H1 (cell line): ENCODE measurements around the gene YBX2. TPM values are rescaled to one million over a fixed set of nuclear protein-coding genes. Genes with fewer than 3 reads are reported as not detected.
A peak's percentile ranks its signal among the peaks of the same experiment; 100 is the strongest.

ENCODE experiments used
- BCL11A ChIP-seq, 2 experiments: IDR thresholded peaks; one replicate each; pipeline ENCODE4 v1.6.1; 2011; ENCODE audit warnings: low read depth in 2 of 2, low read length in 2 of 2, mild to moderate bottlenecking in 2 of 2
- BRCA1 ChIP-seq: IDR thresholded peaks from 2 replicates; pipeline ENCODE4 v1.6.1; 2012; ENCODE audit warnings: low read depth, low read length, improper control_type of control experiment
- CREB1 ChIP-seq: IDR thresholded peaks from 2 replicates; pipeline ENCODE4 v1.6.1; 2012; ENCODE audit warnings: inconsistent platforms
- PHF8 ChIP-seq: fragments of 200-600 bp; sonication (generic); conservative IDR thresholded peaks from 2 replicates; pipeline ENCODE4 v1.7.1; 2012; ENCODE audit warnings: low read depth, mild to moderate bottlenecking, inconsistent platforms, low read length, moderate library complexity
- RNF2 ChIP-seq: fragments of 200-900, 300-1000 bp; sonication (generic); IDR thresholded peaks from 2 replicates; pipeline ENCODE4 v1.7.1; 2016; ENCODE audit warnings: borderline replicate concordance, low read depth, mild to moderate bottlenecking, antibody characterized with exemption, low read length; ENCODE audit not compliant: poor library complexity, severe bottlenecking; ENCODE audit errors: missing control alignments
- SIRT6 ChIP-seq: IDR thresholded peaks from one replicate; pipeline ENCODE4 v1.7.1; 2012; ENCODE audit warnings: low read length, inconsistent platforms
- SP1 ChIP-seq: IDR thresholded peaks from 2 replicates; pipeline ENCODE4 v1.6.1; 2011; ENCODE audit warnings: low read depth, low read length
- SRF ChIP-seq: IDR thresholded peaks from 2 replicates; pipeline ENCODE4 v1.6.1; 2011; ENCODE audit warnings: mild to moderate bottlenecking, low read depth, low read length, moderate library complexity
- SUZ12 ChIP-seq: fragments of 200-600 bp; sonication (generic); IDR thresholded peaks from 2 replicates; pipeline ENCODE4 v1.6.1; 2012; ENCODE audit warnings: mild to moderate bottlenecking, inconsistent platforms, low read length, moderate library complexity, mixed read lengths
- TBP ChIP-seq: IDR thresholded peaks from 2 replicates; pipeline ENCODE4 v1.6.1; 2011; ENCODE audit warnings: low read depth, low read length, improper control_type of control experiment
- polyA plus RNA-seq, 7 experiments: library from polyadenylated mRNA; depleted of rRNA in 3 of 7; stranded (reverse) in 5 of 7; unstranded in 2 of 7; fragments of >200 nt in 5 of 7; fragments of 200-250 nt in 2 of 7; gene quantifications; 1 replicate in 5 of 7; 2 replicates in 1 of 7; 4 replicates in 1 of 7; pipeline versions ENCODE4 v1.2.1 to v1.2.3, GENCODE V29; 2011 to 2013; ENCODE audit warnings: missing spikeins in 2 of 7, mixed read lengths in 2 of 7
- total RNA-seq: library from RNA; stranded (reverse); fragmentation: NEBNext Ultra II Directional; extraction: Animal tissue kit (Norgen Biotek cat#: 25700); gene quantifications from 2 replicates; pipeline ENCODE4 v1.2.1, GENCODE V29; 2021
- TF ChIP-seq, protein P1 (sequence below): fragments of 300-600 bp; sonication (generic); IDR thresholded peaks from 2 replicates; pipeline ENCODE4 v1.7.1; 2012; ENCODE audit warnings: low read length, moderate library complexity, mild to moderate bottlenecking, inconsistent platforms; ENCODE audit not compliant: insufficient replicate concordance

Gene YBX2
- total and polyA plus RNA-seq, 2 of the 8 experiments (the other 6 are each of a cell fraction or from before 2014, with no cell fraction given), result 19.2 to 30.5 TPM

DNA sequence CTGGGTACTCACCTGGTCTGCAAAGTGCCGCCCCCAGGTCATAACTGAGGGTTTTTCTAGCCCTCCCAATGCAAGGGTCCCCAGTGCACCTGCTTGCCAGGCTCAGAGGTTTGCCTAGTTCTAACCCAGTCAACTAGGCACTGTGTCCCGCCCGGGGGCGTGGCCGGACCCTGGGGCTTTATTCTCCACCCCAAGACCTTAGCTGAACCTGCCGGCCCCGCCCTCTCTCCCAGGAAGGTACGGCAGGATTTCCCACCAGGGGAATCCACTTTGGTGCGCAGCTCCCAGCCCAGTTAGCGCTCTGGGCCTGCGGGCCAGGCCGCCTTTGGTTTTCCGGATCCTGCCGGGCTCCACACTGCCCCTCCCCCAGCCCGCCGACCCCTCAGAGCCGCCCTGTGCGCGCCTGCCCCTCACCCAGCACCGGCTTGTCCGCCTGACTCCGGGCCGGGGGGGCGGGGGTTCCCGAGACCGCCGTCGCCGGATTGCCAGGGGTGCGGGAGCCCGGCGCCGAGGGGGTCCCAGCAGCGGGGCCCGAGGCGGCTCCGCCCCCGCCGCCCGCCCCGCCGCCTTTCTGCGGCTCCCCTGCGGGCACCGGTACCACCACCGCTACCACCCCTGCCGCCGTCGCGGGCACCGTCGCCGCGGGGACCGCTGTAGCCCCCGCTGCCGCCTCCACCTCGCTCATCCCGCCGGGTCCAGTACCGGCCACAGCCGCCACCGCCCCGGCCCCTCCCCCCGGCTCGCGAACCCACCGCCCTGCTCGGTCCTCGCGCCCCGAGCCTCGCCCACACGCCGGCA is 424 bp downstream of the YBX2 start (continued):
- TF ChIP-seq, protein P1, sequence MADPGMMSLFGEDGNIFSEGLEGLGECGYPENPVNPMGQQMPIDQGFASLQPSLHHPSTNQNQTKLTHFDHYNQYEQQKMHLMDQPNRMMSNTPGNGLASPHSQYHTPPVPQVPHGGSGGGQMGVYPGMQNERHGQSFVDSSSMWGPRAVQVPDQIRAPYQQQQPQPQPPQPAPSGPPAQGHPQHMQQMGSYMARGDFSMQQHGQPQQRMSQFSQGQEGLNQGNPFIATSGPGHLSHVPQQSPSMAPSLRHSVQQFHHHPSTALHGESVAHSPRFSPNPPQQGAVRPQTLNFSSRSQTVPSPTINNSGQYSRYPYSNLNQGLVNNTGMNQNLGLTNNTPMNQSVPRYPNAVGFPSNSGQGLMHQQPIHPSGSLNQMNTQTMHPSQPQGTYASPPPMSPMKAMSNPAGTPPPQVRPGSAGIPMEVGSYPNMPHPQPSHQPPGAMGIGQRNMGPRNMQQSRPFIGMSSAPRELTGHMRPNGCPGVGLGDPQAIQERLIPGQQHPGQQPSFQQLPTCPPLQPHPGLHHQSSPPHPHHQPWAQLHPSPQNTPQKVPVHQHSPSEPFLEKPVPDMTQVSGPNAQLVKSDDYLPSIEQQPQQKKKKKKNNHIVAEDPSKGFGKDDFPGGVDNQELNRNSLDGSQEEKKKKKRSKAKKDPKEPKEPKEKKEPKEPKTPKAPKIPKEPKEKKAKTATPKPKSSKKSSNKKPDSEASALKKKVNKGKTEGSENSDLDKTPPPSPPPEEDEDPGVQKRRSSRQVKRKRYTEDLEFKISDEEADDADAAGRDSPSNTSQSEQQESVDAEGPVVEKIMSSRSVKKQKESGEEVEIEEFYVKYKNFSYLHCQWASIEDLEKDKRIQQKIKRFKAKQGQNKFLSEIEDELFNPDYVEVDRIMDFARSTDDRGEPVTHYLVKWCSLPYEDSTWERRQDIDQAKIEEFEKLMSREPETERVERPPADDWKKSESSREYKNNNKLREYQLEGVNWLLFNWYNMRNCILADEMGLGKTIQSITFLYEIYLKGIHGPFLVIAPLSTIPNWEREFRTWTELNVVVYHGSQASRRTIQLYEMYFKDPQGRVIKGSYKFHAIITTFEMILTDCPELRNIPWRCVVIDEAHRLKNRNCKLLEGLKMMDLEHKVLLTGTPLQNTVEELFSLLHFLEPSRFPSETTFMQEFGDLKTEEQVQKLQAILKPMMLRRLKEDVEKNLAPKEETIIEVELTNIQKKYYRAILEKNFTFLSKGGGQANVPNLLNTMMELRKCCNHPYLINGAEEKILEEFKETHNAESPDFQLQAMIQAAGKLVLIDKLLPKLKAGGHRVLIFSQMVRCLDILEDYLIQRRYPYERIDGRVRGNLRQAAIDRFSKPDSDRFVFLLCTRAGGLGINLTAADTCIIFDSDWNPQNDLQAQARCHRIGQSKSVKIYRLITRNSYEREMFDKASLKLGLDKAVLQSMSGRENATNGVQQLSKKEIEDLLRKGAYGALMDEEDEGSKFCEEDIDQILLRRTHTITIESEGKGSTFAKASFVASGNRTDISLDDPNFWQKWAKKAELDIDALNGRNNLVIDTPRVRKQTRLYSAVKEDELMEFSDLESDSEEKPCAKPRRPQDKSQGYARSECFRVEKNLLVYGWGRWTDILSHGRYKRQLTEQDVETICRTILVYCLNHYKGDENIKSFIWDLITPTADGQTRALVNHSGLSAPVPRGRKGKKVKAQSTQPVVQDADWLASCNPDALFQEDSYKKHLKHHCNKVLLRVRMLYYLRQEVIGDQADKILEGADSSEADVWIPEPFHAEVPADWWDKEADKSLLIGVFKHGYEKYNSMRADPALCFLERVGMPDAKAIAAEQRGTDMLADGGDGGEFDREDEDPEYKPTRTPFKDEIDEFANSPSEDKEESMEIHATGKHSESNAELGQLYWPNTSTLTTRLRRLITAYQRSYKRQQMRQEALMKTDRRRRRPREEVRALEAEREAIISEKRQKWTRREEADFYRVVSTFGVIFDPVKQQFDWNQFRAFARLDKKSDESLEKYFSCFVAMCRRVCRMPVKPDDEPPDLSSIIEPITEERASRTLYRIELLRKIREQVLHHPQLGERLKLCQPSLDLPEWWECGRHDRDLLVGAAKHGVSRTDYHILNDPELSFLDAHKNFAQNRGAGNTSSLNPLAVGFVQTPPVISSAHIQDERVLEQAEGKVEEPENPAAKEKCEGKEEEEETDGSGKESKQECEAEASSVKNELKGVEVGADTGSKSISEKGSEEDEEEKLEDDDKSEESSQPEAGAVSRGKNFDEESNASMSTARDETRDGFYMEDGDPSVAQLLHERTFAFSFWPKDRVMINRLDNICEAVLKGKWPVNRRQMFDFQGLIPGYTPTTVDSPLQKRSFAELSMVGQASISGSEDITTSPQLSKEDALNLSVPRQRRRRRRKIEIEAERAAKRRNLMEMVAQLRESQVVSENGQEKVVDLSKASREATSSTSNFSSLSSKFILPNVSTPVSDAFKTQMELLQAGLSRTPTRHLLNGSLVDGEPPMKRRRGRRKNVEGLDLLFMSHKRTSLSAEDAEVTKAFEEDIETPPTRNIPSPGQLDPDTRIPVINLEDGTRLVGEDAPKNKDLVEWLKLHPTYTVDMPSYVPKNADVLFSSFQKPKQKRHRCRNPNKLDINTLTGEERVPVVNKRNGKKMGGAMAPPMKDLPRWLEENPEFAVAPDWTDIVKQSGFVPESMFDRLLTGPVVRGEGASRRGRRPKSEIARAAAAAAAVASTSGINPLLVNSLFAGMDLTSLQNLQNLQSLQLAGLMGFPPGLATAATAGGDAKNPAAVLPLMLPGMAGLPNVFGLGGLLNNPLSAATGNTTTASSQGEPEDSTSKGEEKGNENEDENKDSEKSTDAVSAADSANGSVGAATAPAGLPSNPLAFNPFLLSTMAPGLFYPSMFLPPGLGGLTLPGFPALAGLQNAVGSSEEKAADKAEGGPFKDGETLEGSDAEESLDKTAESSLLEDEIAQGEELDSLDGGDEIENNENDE, result no peak
- TF ChIP-seq SRF (no peak), CREB1 (0 out of 2 replicates have a peak, but pooled peaks have one; percentile 10), PHF8 (0 out of 2 replicates have a peak, but pooled peaks have one; percentile 32), BRCA1 (no peak), SUZ12 (no peak), SP1 (no peak), RNF2 (no peak), SIRT6 (no peak), TBP (no peak), BCL11A (IDR thresholded peaks at IDR 0.05; ENCODE audit: low read depth in 2 of 2, low read length in 2 of 2) (no peak)
